ENCODE results near the gene SNN.

GRCh38 chr16:11635113-11635652 lies 33.1 kb upstream of the SNN start:
- TF ChIP-seq EP300 (IDR thresholded peaks at IDR 0.05) (no peak), POLR2A (IDR thresholded peaks at IDR 0.05) (no peak)
- TF ChIP-seq, protein P1, sequence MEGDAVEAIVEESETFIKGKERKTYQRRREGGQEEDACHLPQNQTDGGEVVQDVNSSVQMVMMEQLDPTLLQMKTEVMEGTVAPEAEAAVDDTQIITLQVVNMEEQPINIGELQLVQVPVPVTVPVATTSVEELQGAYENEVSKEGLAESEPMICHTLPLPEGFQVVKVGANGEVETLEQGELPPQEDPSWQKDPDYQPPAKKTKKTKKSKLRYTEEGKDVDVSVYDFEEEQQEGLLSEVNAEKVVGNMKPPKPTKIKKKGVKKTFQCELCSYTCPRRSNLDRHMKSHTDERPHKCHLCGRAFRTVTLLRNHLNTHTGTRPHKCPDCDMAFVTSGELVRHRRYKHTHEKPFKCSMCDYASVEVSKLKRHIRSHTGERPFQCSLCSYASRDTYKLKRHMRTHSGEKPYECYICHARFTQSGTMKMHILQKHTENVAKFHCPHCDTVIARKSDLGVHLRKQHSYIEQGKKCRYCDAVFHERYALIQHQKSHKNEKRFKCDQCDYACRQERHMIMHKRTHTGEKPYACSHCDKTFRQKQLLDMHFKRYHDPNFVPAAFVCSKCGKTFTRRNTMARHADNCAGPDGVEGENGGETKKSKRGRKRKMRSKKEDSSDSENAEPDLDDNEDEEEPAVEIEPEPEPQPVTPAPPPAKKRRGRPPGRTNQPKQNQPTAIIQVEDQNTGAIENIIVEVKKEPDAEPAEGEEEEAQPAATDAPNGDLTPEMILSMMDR (IDR thresholded peaks at IDR 0.05): no peak

All from ovary (tissue), 3 donors.